GM18505 (cell line): ENCODE measurements around the gene OSMR.

Source experiments
- ATAC-seq: cut with Tn5 transposase; IDR thresholded peaks from one replicate; pipeline ENCODE4 v1.9.1; 2021; ENCODE audit not compliant: unreplicated experiment
- POLR2A ChIP-seq: IDR thresholded peaks from 4 replicates; pipeline ENCODE4 v1.6.1; 2011; ENCODE audit warnings: borderline replicate concordance; ENCODE audit not compliant: insufficient read depth, insufficient read length; ENCODE audit errors: extremely low read depth

The OSMR gene

DNA sequence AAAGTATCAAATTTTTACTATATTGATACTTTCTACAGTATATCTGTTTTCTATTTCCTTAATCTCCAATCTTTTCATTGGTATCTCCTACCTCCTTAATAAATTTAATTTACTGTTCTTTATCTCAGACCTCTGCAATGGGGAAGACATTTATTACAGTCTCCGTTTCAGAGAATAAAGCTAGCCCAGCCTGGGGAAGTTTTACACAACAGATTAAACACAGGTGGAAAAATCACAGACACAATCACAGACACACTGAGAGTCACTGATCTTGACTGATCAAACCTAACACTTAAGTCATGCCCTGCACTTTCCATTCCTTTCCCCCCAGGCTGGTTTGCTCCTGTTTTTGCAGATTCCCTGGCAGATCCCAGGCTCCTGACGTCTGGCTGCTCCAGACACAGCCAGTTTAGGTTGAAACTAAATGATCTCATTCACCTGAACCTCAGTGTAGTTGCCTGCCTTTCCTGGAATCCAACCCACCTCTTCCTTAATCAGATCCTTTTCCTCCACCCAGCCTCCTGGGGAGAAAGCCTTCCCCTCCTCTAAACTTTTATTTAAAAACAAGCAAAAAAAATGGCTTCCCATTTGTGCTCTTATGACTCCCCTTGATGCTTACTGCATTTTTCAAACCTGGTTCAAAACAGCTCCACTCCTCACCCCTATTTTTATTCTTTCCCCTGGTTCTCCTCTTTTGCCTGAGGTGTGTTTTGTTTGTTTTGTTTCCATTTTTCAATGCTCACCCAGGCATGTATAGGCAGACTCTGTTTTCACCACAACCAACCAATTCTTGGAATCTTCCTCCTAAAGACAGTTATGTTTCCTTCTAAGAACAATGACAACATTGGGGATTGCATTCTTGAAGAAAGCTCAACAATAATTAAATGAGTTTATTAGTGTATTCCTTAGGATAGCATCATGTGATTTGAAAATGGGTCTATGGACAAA is 29.5 kb upstream of the OSMR start:
- no peak for ATAC-seq
- no peak for TF ChIP-seq POLR2A

DNA sequence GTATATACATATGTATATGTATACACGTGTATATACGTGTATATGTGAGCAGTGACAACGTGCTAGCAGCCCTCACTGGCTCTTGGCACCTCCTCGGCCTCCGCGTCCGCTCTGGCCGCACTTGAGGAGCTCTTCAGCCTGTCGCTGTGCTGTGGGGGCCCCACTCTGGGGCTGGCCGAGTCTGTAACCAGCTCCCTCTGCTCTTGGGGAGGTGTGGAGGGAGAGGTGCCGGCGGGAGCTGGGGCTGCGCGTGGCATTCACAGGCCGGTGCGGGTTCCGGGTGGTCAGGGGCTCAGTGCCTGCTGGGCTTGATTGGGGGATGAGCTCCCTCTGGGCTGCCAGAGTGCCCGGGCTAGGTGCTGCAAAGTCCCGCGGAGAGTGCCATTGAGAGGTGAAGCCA is 24.1 kb upstream of the OSMR start:
- no peak for TF ChIP-seq POLR2A
- ATAC-seq = no peak

DNA sequence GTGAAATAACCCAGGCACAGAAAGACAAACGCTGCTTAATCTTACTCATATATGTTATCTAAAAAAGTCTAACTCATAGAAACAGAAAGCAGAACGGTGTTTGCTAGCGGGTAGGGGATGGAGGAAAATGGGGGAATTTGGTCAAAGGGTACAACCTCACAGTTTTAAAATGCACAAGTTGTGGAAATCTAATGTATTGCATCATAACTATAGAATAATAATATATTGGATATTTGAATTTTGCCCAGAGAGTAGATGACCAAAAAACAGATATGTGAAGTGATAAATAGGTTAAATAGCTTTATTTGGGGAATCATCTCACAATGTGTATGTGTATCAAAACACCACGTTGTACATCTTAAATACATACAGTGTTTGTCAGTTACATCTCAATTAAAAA is 22.3 kb upstream of the OSMR start:
- no peak for TF ChIP-seq POLR2A
- ATAC-seq = no peak

DNA sequence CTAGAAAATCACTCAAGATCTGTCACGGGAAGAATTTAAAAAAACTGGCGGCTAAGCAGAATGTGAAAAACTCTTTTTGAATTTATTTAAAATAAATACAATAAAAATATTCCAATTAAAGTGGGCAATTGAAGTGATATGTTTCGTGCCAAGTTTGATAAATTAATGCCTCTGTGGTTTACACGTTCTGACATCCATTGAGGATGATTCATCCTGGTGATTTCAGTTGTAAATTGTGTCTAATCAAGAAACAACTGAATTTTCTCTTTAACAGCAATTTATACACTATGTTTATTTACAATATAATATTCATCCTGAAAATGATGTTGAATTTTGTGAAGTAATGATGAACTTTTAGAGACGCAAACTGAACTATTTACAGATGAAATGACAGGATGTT is 21.0 kb upstream of the OSMR start:
- TF ChIP-seq POLR2A = no peak
- ATAC-seq = no peak

DNA sequence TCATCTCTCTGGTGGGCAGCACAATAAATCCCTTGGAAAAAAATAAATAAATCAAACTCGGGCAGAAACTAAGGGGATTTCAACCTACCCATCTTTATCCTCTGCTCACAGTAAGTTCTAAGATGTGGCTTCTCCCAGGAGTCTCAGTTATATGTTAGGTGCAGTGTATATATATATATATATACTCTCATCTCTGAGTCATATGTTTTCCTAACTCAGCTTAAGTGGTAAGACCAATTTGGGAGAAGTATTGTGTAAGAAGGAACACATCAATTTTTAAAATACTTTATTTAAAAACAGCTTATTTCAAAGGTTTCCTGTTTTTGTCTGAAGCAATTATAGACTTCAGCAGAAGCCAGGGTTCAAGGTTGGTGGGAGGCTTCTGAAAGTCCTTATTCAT is 20.3 kb upstream of the OSMR start:
- no peak for TF ChIP-seq POLR2A
- ATAC-seq = no peak

DNA sequence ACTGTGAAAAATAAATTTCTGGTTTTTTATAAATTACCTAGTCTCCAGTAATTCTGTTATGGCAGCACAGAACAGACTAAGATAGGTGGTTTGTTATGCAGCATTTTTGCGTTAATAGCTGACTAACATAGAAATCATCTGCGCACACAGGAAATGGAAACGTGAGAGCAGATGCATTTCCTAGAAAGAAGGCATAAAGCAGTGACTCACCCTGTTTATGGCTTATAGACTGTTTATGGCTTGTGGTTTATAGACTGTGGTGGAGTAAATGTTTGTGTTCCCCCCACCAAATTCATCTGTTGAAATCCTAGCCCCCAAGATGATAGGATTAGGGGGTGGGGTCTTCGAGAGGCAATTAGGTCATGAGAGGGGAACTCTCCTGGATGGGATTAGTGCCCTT is 18.3 kb upstream of the OSMR start:
- ATAC-seq = no peak
- no peak for TF ChIP-seq POLR2A

DNA sequence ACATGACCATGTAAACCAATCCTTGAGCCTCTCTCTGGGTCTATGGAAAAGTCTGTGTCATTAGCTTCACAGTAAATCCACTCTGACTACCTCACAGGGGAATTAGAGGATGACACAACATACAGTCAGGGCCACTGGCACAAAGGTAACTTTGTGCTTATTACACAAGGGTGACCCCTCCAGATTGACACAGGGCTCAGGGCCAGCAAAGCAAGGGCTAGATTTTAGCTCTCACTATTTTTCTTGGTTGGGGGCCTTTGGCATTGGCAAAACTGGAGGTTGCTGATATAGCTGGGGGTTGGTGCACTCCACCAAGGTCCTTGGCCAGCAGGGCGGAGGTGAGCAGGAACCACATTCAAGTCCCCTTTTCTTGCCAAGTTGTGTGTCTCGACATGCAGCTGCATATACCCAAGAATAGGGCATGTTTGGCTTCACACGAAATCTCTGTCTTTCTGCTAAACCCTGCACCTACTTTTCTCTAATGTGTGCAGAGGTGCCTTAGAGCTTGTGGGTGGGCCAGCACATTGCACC is 15.2 kb upstream of the OSMR start:
- no peak for ATAC-seq
- no peak for TF ChIP-seq POLR2A

DNA sequence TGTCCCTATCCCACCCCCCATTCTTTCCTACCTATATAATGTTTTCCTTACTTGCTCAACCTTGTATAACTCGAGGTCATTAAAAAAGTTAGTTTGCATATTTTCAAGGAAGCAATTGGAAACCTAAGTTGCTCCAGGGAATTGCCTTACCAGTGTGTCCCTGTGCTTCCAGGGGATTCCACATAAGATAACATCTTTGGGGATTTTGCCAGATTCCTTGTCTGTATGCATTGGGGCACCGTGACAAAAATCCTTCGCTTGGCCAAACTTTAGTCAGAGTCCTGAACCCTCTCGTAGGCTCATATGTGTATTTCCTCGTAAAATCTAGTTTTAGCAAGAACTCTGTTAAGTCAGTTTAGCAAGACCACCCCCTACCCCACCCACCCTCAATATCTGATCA is 14.7 kb upstream of the OSMR start:
- no peak for TF ChIP-seq POLR2A
- no peak for ATAC-seq

DNA sequence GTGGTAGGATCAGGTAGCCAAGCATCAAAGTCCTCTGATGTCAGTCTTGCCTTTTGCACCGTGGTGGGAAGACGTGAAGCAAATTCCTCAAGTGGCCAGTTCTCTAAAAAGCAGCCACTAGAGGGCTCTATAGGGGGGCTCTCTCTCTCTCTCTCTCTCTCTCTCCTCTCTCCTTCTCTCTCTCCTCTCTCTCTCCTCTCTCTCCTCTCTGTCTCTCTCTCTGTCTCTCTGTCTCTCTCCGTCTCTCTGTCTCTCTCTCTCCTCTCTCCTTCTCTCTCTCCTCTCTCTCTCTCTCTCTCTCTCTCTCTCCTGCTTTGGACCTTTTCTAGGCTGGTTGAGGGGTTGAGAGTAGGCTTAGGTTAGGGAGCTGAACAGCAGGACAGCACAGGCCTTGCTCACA is 13.9 kb upstream of the OSMR start:
- no peak for ATAC-seq
- TF ChIP-seq POLR2A = no peak

DNA sequence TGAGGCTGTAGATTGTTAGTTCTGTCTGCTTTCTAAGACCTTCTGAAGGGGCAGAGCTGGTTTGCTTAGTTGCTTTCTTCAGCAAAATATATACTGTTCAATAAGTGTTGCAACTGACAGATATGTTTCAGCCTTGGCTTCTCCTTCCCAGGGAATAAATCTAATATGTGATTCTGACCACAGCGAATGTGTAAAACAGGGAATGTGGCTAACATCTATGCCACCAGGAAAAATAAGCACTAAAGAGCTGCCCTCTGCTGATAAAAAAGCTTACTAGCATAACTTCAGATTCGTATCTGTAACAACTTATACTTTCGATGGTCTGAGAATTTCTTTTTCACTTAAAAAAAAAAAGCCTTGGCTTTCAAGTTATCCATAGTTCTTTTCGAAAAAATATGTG is 13.0 kb upstream of the OSMR start:
- ATAC-seq = no peak
- no peak for TF ChIP-seq POLR2A

DNA sequence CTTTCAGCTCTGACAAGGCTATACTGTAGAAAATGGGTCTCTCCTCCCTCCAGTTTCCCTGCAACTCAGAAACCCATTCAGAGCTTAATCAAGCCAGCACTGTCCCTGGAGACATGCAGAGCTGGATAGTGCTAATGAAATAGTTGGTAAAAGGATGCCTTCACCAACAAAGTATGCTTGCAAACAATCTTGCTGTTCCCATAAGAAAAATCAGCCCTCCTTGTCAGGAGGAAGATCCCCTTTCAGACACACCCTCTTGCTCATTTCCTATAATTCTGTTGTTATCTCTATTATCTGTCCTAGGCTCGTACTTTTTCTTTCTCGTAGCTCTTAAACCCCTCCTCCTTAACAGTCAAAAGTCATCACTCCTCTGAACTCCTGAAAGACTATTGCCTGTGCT is 9.9 kb upstream of the OSMR start:
- no peak for ATAC-seq
- no peak for TF ChIP-seq POLR2A

DNA sequence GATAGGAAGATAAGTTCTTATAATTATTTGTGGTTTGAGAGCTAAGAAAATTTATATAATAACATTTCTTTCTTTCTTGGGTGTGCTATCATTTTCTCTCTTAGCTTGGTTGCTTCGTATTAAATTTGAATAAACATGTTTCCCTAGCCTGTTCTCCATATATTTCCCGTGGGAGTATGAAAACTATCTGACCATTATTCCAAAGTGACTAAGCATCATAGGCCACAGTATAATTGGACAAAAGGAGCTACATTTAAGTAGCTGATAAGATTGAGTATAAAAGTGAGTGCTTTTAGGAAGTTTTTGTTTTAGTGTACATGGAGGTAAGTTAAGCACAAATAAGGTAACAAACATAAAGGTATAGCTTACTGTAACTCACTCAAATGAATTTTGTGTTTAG is 8.4 kb upstream of the OSMR start:
- no peak for ATAC-seq
- TF ChIP-seq POLR2A = no peak

DNA sequence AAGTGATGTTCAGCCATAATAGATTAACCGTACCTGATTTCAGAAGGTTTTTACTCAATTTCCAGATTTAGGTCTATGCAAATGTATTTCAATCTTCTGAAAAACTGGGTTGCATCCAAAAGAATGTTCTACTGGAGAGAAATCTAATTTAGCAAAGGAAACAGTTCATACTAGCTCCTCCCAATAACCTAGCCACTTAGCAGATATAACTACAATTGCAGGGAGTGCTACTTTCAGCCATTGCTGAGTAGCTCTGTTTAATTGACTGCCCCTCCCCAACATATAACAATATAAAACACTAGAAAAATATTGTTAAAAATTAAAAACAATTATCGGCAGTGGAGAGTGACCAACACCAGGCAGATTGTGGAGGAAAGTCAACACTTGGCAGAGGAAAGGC is 7.9 kb upstream of the OSMR start:
- ATAC-seq = no peak
- no peak for TF ChIP-seq POLR2A

DNA sequence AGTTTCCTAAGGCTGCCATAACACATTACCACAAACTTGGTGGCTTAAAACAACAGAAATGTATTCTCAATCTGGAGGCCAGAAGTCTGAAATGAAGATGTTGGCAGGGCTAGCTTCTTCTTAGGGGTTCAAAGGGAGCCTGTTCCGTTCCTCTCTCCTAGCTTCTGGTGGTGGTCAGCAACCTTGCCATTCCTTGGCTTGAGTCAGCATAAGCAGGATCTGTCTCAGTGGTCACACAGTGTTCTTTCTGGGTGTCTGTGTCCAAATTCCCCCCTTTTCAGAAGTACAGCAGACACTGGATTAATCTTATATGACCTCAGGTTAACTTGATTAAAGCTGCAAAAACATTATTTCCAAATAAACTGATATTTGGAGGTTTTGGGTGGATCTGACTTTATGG is 2.1 kb upstream of the OSMR start:
- no peak for ATAC-seq
- no peak for TF ChIP-seq POLR2A
